SJSA1 (cell line): Measurements from ENCODE around the gene TP73. TPM values are rescaled to one million over a fixed set of nuclear protein-coding genes. Genes with fewer than 3 reads are reported as not detected.

Experiments
- DNase-seq, 2 experiments: peaks; one replicate each; pipeline ENCODE4 v3.0.0-alpha.2; 2015 to 2020; ENCODE audit warnings: low spot score in 2 of 2, low read depth in 1 of 2
- H3K27ac ChIP-seq: fragments of 250-450 bp; sonication (Bioruptor Pico); 2 replicates; pipeline ENCODE4 v1.5.1; 2020; ENCODE audit warnings: mild to moderate bottlenecking, moderate library complexity
- H3K27me3 ChIP-seq: fragments of 250-450 bp; sonication (Bioruptor Pico); replicated peaks from 2 replicates; pipeline ENCODE4 v1.5.1; 2020; ENCODE audit warnings: mild to moderate bottlenecking, moderate library complexity
- H3K36me3 ChIP-seq: fragments of 250-450 bp; sonication (Bioruptor Pico); 2 replicates; pipeline ENCODE4 v1.5.1; 2020; ENCODE audit warnings: mild to moderate bottlenecking
- H3K4me1 ChIP-seq: fragments of 250-450 bp; sonication (Bioruptor Pico); replicated peaks from 2 replicates; pipeline ENCODE4 v1.6.1; 2021; ENCODE audit warnings: mild to moderate bottlenecking
- H3K4me3 ChIP-seq: fragments of 250-450 bp; sonication (Bioruptor Pico); 2 replicates; pipeline ENCODE4 v1.5.1; 2020; ENCODE audit warnings: mild to moderate bottlenecking
- H3K9me3 ChIP-seq: fragments of 250-450 bp; sonication (Bioruptor Pico); replicated peaks from 2 replicates; pipeline ENCODE4 v1.5.1; 2020; ENCODE audit warnings: mild to moderate bottlenecking
- total RNA-seq: library from RNA; depleted of rRNA; stranded (reverse); fragments of >200 nt; shearing (Covaris generic); gene quantifications from 2 replicates; pipeline ENCODE4 v1.2.3, GENCODE V29; 2014

Gene TP73
- total RNA-seq, 1 experiment from 2014 or later: 3.4 TPM

- no peak for DNase-seq
Measured at GRCh38 chr1:3645666-3646355, 6.5 kb upstream of the TP73 start.

DNA sequence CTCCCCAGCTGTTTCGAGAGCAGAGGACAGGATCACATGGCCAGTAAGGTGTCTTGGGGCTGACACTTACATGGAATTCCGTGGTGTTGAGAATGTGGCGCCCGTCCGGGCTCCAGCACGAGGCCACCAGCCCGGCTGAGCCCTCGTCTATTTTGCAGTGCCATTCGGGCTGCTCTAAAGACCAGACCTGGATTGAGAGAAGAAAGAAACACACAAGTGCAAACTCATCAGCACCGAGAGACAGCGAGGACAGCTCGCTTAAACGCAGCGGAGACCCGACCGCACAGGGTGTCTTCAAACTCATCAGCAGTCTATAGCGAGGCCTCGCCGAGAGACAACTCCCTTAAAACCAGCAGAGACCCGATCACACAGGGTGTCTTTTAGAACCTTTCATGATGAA lies 5.7 kb upstream of the TP73 start:
- Histone ChIP-seq H3K27ac (no peak overlapping the region), H3K27me3 (peaks cover 12% of the 10 kb centered on the region), H3K36me3 (peaks cover 23% of the 10 kb centered on the region), H3K9me3 (peaks cover 7% of the 10 kb centered on the region), H3K4me3 (no peak overlapping the region), H3K4me1 (0 out of 2 replicates have a peak, but pooled peaks cover 4% of the 10 kb centered on the region)
- no peak for DNase-seq

More at GRCh38 chr1:3645666-3646355, 6.5 kb upstream of the TP73 start:
- no peak overlapping the region for H3K4me3 ChIP-seq
- peaks cover 3% of the 10 kb centered on the region for H3K9me3 ChIP-seq
- no peaks in the 10 kb centered on the region for H3K4me1 ChIP-seq
- 0 out of 2 replicates have a peak, but pooled peaks cover 4% of the 10 kb centered on the region for H3K27me3 ChIP-seq
- H3K36me3 ChIP-seq: peaks cover 25% of the 10 kb centered on the region
- no peak overlapping the region for H3K27ac ChIP-seq

DNA sequence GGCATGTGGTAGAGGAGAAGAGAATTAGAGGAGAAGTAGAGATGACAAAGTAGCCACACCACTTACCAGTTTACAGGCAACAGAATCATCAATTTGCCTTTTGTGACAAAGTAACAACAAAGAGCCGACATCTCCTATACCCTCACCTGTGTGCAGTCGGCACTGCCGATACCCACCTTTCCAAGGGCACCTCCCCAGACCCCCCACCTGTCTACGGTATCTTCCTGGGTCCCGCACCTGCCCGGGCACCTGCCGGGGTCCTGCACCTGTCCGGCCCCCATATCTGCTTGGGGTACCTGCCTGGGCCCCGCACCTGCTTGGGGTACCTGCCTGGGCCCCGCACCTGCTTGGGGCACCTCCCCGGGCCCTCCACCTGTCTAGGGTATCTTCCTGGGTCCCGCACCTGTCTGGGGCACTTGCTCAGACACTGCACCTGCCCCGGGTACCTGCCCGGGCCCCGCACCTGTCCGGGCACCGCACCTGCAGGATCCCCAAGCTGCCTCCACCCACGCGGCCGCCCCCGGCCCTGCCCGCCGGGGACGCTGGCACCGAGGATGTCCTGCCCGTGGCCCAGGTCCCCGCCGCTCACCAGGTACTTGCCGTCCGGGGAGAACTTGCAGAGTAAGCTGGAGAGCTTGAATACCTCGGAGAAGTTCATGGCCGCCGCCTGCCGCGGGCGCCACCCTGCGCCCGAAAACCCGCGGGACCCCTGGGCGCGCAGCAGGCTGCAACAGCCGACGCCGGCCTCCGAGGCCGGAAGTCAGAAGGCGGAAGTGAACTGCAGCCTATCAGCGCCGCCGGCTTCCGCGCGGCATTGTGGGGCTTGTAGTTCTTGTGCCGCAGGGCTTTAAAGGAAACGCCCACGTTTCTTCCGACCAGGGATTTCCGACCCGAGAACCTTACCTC lies 2.7 kb upstream of the TP73 start, which contains the start of gene WRAP73:
WRAP73 (minus strand) TSS at position 762 of the 906 bp plus-strand sequence; CDS start at position 658, 104 bp downstream.
- peak; percentile 75 to 89 for DNase-seq
- Histone ChIP-seq H3K27ac (no peak within 1 kb of the TSS), H3K9me3 (peaks cover 7% of the 10 kb centered on the region), H3K36me3 (peaks cover 20% of the 10 kb centered on the region), H3K27me3 (peaks cover 29% of the 10 kb centered on the region), H3K4me3 (peak within 1 kb of the TSS; percentile 73), H3K4me1 (peaks cover 14% of the 10 kb centered on the region)

DNA sequence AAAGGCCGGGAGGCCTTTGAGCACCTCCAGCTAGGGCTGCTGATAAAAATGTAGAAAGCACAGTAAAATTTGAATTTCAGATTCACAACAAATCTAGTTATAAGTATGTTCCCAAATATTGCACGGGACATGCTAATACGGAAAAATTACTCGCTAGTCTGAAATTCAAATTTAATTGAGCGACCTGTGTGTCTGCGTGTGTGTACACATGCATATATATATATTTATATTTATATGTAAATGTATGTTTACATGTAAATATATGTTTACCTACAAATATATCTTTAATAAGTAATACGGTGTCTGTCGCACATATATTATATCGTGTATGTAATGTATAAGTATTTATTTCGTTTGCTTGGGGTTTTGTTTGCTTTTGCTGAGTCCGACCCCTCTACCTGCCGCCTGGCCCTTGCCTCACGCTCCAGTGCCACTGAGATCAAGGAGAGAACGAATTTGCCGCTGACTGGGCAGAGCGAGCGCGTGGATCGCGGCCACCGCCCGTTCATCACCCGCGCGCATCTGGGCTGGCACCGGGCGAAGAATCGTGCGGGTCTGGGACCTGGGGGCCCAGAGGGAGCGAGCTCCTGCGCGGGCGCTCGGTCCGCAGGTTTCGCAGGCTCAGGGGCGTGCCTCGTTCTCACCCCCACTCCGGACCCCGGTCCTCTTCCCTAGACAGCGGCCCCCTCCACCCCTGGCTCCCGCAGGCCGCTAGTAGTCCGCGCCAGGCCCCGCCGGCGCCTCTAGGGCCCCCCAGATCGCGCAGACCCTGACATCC lies 1.9 kb upstream of the TP73 start:
- Histone ChIP-seq H3K9me3 (peaks cover 7% of the 10 kb centered on the region), H3K27me3 (peaks cover 29% of the 10 kb centered on the region), H3K4me3 (peak overlapping the region; percentile 73), H3K4me1 (peaks cover 14% of the 10 kb centered on the region), H3K27ac (no peak overlapping the region), H3K36me3 (peaks cover 17% of the 10 kb centered on the region)
- DNase-seq: no peak

DNA sequence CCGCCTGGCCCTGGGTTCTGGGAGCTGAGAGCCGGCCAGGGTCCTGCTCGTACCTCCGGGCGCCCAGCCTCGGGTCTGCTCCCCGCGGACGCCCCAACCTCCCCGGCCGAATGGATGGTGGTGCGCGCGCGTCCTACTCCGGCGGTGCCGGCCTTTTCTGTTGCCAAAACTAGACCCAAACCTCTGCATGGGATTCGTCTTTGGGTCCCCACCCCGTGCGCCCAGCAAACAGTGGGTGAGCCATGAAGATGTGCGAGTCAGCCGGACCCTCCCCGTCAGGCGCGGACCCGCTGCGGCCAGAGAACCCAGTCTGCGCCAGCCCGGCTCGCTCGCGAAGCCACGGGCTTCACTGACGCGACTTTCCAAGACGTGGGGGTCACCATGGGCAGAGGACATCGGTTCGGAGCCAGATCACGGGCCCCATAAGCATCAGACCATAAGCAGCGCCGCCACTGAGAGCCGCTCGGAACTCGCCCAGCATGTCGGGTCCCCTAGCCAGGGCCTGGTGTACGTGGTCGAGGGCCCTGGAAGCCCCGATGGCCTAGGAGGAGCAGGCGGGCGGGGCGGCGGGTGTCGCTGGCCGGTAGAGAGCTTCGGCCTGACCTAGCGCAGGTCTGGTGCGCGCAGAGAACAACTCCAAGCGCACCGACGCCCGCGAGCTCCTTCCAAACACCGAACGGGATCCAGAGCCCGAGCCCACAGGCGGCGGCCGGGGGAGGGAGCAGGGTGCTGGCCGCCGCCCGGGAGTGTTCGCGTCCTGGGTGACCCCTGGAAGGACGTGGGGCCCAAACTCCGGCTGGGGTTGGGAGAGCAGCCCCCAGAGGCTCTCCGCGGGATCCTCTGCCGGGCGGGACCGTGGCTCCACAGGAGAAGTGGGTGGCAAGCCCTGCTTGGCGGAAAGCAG lies 1.0 kb upstream of the TP73 start:
- peaks cover 29% of the 10 kb centered on the region for H3K27me3 ChIP-seq
- H3K9me3 ChIP-seq: peaks cover 7% of the 10 kb centered on the region
- peak overlapping the region; percentile 52 for H3K4me3 ChIP-seq
- H3K4me1 ChIP-seq: peaks cover 14% of the 10 kb centered on the region
- H3K27ac ChIP-seq: no peak overlapping the region
- DNase-seq: no peak
- H3K36me3 ChIP-seq: peaks cover 11% of the 10 kb centered on the region

- peaks cover 29% of the 10 kb centered on the region for H3K27me3 ChIP-seq
- no peak for DNase-seq
- no peak overlapping the region for H3K27ac ChIP-seq
- H3K9me3 ChIP-seq: peaks cover 7% of the 10 kb centered on the region
- no peaks in the 10 kb centered on the region; the same call in 1 of the 2 replicates for H3K36me3 ChIP-seq
- H3K4me3 ChIP-seq: peak overlapping the region; percentile 52
- H3K4me1 ChIP-seq: peaks cover 14% of the 10 kb centered on the region
Measured at GRCh38 chr1:3652548-3653285, 401 bp downstream of the TP73 start.

DNA sequence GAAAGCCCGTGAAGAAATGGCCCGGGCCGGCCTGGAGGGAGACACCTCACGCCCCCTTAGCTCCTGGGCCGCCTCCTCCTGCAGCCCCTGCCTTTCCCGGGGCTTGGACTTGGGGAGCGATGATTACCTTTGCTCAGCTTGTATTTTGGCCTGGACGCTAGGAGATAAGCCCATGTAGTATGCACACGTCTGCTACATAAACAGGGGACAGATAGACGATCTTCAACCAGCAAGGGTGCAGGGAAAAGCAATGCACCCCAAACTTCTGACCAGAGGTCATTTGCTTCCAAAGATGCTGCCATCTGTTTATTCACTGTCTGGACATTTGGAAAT lies 936 bp downstream of the TP73 start:
- Histone ChIP-seq H3K4me1 (peaks cover 14% of the 10 kb centered on the region), H3K4me3 (peak overlapping the region; percentile 52), H3K36me3 (no peaks in the 10 kb centered on the region; the same call in 1 of the 2 replicates), H3K27me3 (peaks cover 29% of the 10 kb centered on the region), H3K9me3 (peaks cover 7% of the 10 kb centered on the region), H3K27ac (no peak overlapping the region)
- no peak for DNase-seq

GRCh38 chr1:3654549-3655281 lies 2.4 kb downstream of the TP73 start:
- no peak for DNase-seq
- H3K4me3 ChIP-seq: no peak overlapping the region
- peaks cover 14% of the 10 kb centered on the region for H3K4me1 ChIP-seq
- no peak overlapping the region for H3K27ac ChIP-seq
- no peaks in the 10 kb centered on the region; the same call in 1 of the 2 replicates for H3K36me3 ChIP-seq
- H3K9me3 ChIP-seq: peaks cover 7% of the 10 kb centered on the region
- H3K27me3 ChIP-seq: peaks cover 29% of the 10 kb centered on the region

GRCh38 chr1:3656450-3657095 lies 4.3 kb downstream of the TP73 start:
- no peak for DNase-seq
- H3K9me3 ChIP-seq: no peaks in the 10 kb centered on the region
- H3K36me3 ChIP-seq: no peaks in the 10 kb centered on the region
- no peak overlapping the region for H3K4me3 ChIP-seq
- peaks cover 17% of the 10 kb centered on the region for H3K27me3 ChIP-seq
- H3K4me1 ChIP-seq: peaks cover 11% of the 10 kb centered on the region
- no peak overlapping the region for H3K27ac ChIP-seq

DNA sequence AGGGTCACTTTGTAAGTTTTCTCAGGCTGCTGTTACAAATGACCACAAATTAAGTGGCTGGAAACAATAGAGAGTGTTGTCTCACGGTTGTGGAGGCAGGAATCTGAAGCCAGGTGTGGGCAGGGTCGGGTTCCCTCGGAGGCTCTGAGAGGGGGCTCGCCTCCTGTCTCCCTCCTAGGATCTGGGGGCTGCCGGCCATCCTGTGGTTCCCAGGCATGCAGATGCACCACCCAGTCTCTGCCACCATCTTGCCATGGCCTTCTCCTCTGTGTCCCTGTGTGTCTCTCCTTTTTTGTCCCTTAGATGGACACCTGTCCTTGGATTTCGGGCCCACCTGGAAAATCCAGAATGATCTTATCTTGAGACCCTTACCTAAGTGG lies 4.8 kb downstream of the TP73 start:
- H3K4me1 ChIP-seq: peaks cover 7% of the 10 kb centered on the region
- DNase-seq: no peak
- H3K36me3 ChIP-seq: no peaks in the 10 kb centered on the region
- peaks cover 14% of the 10 kb centered on the region for H3K27me3 ChIP-seq
- H3K9me3 ChIP-seq: no peaks in the 10 kb centered on the region
- H3K4me3 ChIP-seq: no peak overlapping the region
- no peak overlapping the region for H3K27ac ChIP-seq

- Histone ChIP-seq H3K27ac (no peak overlapping the region), H3K4me3 (no peak overlapping the region), H3K27me3 (peaks cover 7% of the 10 kb centered on the region), H3K9me3 (no peaks in the 10 kb centered on the region), H3K4me1 (peaks cover 1% of the 10 kb centered on the region), H3K36me3 (no peaks in the 10 kb centered on the region)
- DNase-seq: no peak
Measured at GRCh38 chr1:3657578-3658230, 5.4 kb downstream of the TP73 start.
